ENCODE results near the gene SCAANT1. TPM values are rescaled to one million over a fixed set of nuclear protein-coding genes. Genes with fewer than 3 reads are reported as not detected.

Gene SCAANT1
- total RNA-seq, 1 experiment from 2014 or later, result not detected

- no peak for DNase-seq (ENCODE audit: low read depth)
These were observed 6.2 kb downstream of the SCAANT1 start for GRCh38 chr3:63905731-63906620.

GRCh38 chr3:63900459-63900858, 11.7 kb downstream of the SCAANT1 start:
- no peak for DNase-seq (ENCODE audit: low read depth)

- no peak for DNase-seq (ENCODE audit: low read depth)
These were observed 12.2 kb downstream of the SCAANT1 start for GRCh38 chr3:63900010-63900409.

- DNase-seq (ENCODE audit: low read depth), result no peak
These were observed 15.7 kb downstream of the SCAANT1 start for GRCh38 chr3:63896332-63897030.

GRCh38 chr3:63895422-63896189, 16.6 kb downstream of the SCAANT1 start:
- no peak for DNase-seq (ENCODE audit: low read depth)

GRCh38 chr3:63892773-63893352, 19.3 kb downstream of the SCAANT1 start:
- DNase-seq (ENCODE audit: low read depth), result no peak

GRCh38 chr3:63891518-63891917, 20.7 kb downstream of the SCAANT1 start:
- no peak for DNase-seq (ENCODE audit: low read depth)

- DNase-seq (ENCODE audit: low read depth), result no peak
These were observed 25.3 kb downstream of the SCAANT1 start for GRCh38 chr3:63886858-63887257.

GRCh38 chr3:63880653-63881052, 31.5 kb downstream of the SCAANT1 start:
- no peak for DNase-seq (ENCODE audit: low read depth)

- DNase-seq (ENCODE audit: low read depth), result no peak
These were observed 33.7 kb downstream of the SCAANT1 start for GRCh38 chr3:63878394-63879060.

- DNase-seq (ENCODE audit: low read depth), result peak; percentile 15
These were observed 34.3 kb downstream of the SCAANT1 start for GRCh38 chr3:63877737-63878393.

- DNase-seq (ENCODE audit: low read depth), result no peak
These were observed 35.9 kb downstream of the SCAANT1 start for GRCh38 chr3:63876260-63876659.

GRCh38 chr3:63875510-63875909, 36.7 kb downstream of the SCAANT1 start:
- DNase-seq (ENCODE audit: low read depth), result no peak

GRCh38 chr3:63874769-63875168, 37.4 kb downstream of the SCAANT1 start:
- DNase-seq (ENCODE audit: low read depth), result no peak

- peak; percentile 68 for DNase-seq (ENCODE audit: low read depth)
These were observed 39.9 kb downstream of the SCAANT1 start for GRCh38 chr3:63872135-63872924.

GRCh38 chr3:63870615-63871005, 41.6 kb downstream of the SCAANT1 start:
- no peak for DNase-seq (ENCODE audit: low read depth)

- no peak for DNase-seq (ENCODE audit: low read depth)
These were observed 42.1 kb downstream of the SCAANT1 start for GRCh38 chr3:63869940-63870614.

- no peak for DNase-seq (ENCODE audit: low read depth)
These were observed 45.0 kb downstream of the SCAANT1 start for GRCh38 chr3:63867225-63867624.

GRCh38 chr3:63864965-63865327, 47.2 kb downstream of the SCAANT1 start:
- no peak for DNase-seq (ENCODE audit: low read depth)
